Liver (tissue), 9 donors: ENCODE results near the gene TNN. TPM values are rescaled to one million over a fixed set of nuclear protein-coding genes. Genes with fewer than 3 reads are reported as not detected.

Source experiments
- DNase-seq: peaks from one replicate; pipeline ENCODE4 v3.0.0-alpha.2; 2017; ENCODE audit warnings: low spot score
- H3K27ac ChIP-seq, 2 donors: one replicate each; pipeline ENCODE4 v1.7.0; 2013; ENCODE audit warnings: inconsistent platforms in 2 of 2, low read length in 2 of 2, control low read depth in 1 of 2, low read depth in 1 of 2, mild to moderate bottlenecking in 1 of 2
- H3K27me3 ChIP-seq, 4 donors: one replicate each; pipeline versions ENCODE4 v1.6.1 to v1.7.0; 2013; ENCODE audit warnings: low read length in 3 of 4, inconsistent platforms in 1 of 4, mild to moderate bottlenecking in 1 of 4, moderate library complexity in 1 of 4; ENCODE audit not compliant: control insufficient read depth in 4 of 4, insufficient read depth in 4 of 4
- H3K36me3 ChIP-seq, 4 donors: one replicate each; pipeline versions ENCODE4 v1.6.1 to v1.7.0; 2013; ENCODE audit warnings: low read length in 3 of 4, mild to moderate bottlenecking in 3 of 4, low read depth in 1 of 4, moderate library complexity in 1 of 4; ENCODE audit not compliant: control insufficient read depth in 4 of 4, insufficient read depth in 3 of 4
- H3K4me1 ChIP-seq, 4 donors: one replicate each; pipeline versions ENCODE4 v1.6.1 to v1.7.0; 2013; ENCODE audit warnings: low read length in 3 of 4, mild to moderate bottlenecking in 3 of 4, moderate library complexity in 1 of 4; ENCODE audit not compliant: control insufficient read depth in 4 of 4, insufficient read depth in 4 of 4
- H3K4me3 ChIP-seq, 3 donors: one replicate each; pipeline versions ENCODE4 v1.6.1 to v1.7.0; 2013; ENCODE audit warnings: low read length in 3 of 3, control low read depth in 1 of 3, low read depth in 1 of 3, mild to moderate bottlenecking in 1 of 3
- H3K9ac ChIP-seq, 2 donors: one replicate each; pipeline ENCODE4 v1.7.0; 2013; ENCODE audit warnings: low read length in 2 of 2, mild to moderate bottlenecking in 2 of 2, moderate library complexity in 2 of 2, control low read depth in 1 of 2, low read depth in 1 of 2
- H3K9me3 ChIP-seq, 4 donors: one replicate each; pipeline versions ENCODE4 v1.6.1 to v1.7.0; 2013; ENCODE audit warnings: low read length in 3 of 4; ENCODE audit not compliant: control insufficient read depth in 4 of 4
- ATF3 ChIP-seq: IDR thresholded peaks from 2 replicates; pipeline ENCODE4 v1.6.1; 2016; ENCODE audit warnings: antibody characterized with exemption
- CTCF ChIP-seq: fragments of 150-350 bp; IDR thresholded peaks from 2 replicates; pipeline ENCODE4 v1.5.1; 2017; ENCODE audit warnings: improper control_type of control experiment, low read depth, low read length; ENCODE audit not compliant: missing input control
- EGR1 ChIP-seq, 2 donors: IDR thresholded peaks; 2 replicates each; pipeline ENCODE4 v1.6.1; 2016 to 2018; ENCODE audit warnings: antibody characterized with exemption in 2 of 2, low read depth in 2 of 2
- FOXA1 ChIP-seq: IDR thresholded peaks from 2 replicates; pipeline ENCODE4 v1.6.1; 2016; ENCODE audit warnings: antibody characterized with exemption
- FOXA2 ChIP-seq: IDR thresholded peaks from 2 replicates; pipeline ENCODE4 v1.6.1; 2016; ENCODE audit warnings: antibody characterized with exemption
- GABPA ChIP-seq, 2 donors: IDR thresholded peaks in 1 of 2; conservative IDR thresholded peaks in 1 of 2; 2 replicates each; pipeline ENCODE4 v1.6.1; 2016; ENCODE audit warnings: antibody characterized with exemption in 2 of 2, mild to moderate bottlenecking in 1 of 2, moderate library complexity in 1 of 2
- HNF4A ChIP-seq, 2 donors: conservative IDR thresholded peaks; 2 replicates each; pipeline ENCODE4 v1.6.1; 2016; ENCODE audit warnings: antibody characterized with exemption in 2 of 2, mild to moderate bottlenecking in 2 of 2
- HNF4G ChIP-seq: IDR thresholded peaks from 2 replicates; pipeline ENCODE4 v1.6.1; 2016; ENCODE audit warnings: antibody characterized with exemption
- JUND ChIP-seq, 2 donors: IDR thresholded peaks; 2 replicates each; pipeline ENCODE4 v1.6.1; 2016; ENCODE audit warnings: antibody characterized with exemption in 2 of 2
- NR2F2 ChIP-seq: IDR thresholded peaks from 2 replicates; pipeline ENCODE4 v1.6.1; 2016; ENCODE audit warnings: antibody characterized with exemption
- REST ChIP-seq: IDR thresholded peaks from 2 replicates; pipeline ENCODE4 v1.6.1; 2016; ENCODE audit warnings: antibody characterized with exemption, mild to moderate bottlenecking
- RXRA ChIP-seq, 2 donors: IDR thresholded peaks; 2 replicates each; pipeline ENCODE4 v1.6.1; 2017 to 2018; ENCODE audit warnings: antibody characterized with exemption in 2 of 2, mild to moderate bottlenecking in 1 of 2
- SP1 ChIP-seq: IDR thresholded peaks from 2 replicates; pipeline ENCODE4 v1.6.1; 2018; ENCODE audit warnings: antibody characterized with exemption, mild to moderate bottlenecking
- TAF1 ChIP-seq: conservative IDR thresholded peaks from 2 replicates; pipeline ENCODE4 v1.6.1; 2016; ENCODE audit warnings: antibody characterized with exemption, mild to moderate bottlenecking
- YY1 ChIP-seq: IDR thresholded peaks from 2 replicates; pipeline ENCODE4 v1.6.1; 2016; ENCODE audit warnings: antibody characterized with exemption, mild to moderate bottlenecking
- ZBTB33 ChIP-seq: IDR thresholded peaks from 2 replicates; pipeline ENCODE4 v1.6.1; 2016; ENCODE audit warnings: antibody characterized with exemption
- WGBS: extraction: QIAGEN DNeasy Blood & Tissue Kit; methylation state at CpG from one replicate; pipeline ENCODE4 v1.1.7; 2013; 5-methylcytosine and 5-hydroxymethylcytosine counted together
- polyA plus RNA-seq, 2 donors: library from polyadenylated mRNA; stranded (reverse) in 1 of 2; unstranded in 1 of 2; fragments of 200-250 nt in 1 of 2; fragments of >200 nt in 1 of 2; fragmentation: Nextera tagmentation in 1 of 2; extraction: Ambion mirVana in 1 of 2; gene quantifications; one replicate each; pipeline versions ENCODE4 v1.2.1 to v1.2.3, GENCODE V29; 2013 to 2015
- total RNA-seq, 2 donors: library from RNA; depleted of rRNA; stranded (reverse); fragments of >200 nt; gene quantifications; one replicate each; pipeline ENCODE4 v1.2.3, GENCODE V29; 2014
- donor health status: healthy.
- donor health status: healthy.
- donor health status: healthy.
- donor health status: healthy.
- donor health status: healthy.

The TNN gene
- total and polyA plus RNA-seq, 4 donors: 0.11 to 1.8 (median 0.80) TPM

- DNase-seq: no peak
- Histone ChIP-seq H3K27me3 (no peaks in the 10 kb centered on the region), H3K4me1 (no peaks in the 10 kb centered on the region), H3K36me3 (no peaks in the 10 kb centered on the region), H3K27ac (no peak overlapping the region), H3K9ac (no peak overlapping the region), H3K4me3 (no peak overlapping the region), H3K9me3 (no peaks in the 10 kb centered on the region)
- no peak for TF ChIP-seq CTCF
- TF ChIP-seq REST: no peak
- TF ChIP-seq YY1: no peak
- no peak for TF ChIP-seq EGR1 (IDR thresholded peaks at IDR 0.05; ENCODE audit: low read depth in 2 of 2)
- TF ChIP-seq SP1: no peak
- no peak for TF ChIP-seq RXRA (IDR thresholded peaks at IDR 0.05)
- no peak for TF ChIP-seq ATF3
- no peak for TF ChIP-seq HNF4G
- no peak for TF ChIP-seq TAF1
- TF ChIP-seq FOXA1: no peak
- no peak for TF ChIP-seq JUND (IDR thresholded peaks at IDR 0.05)
- TF ChIP-seq NR2F2: no peak
- no peak for TF ChIP-seq GABPA (IDR thresholded peaks at IDR 0.05 in 1 of 2, conservative IDR thresholded peaks at IDR 0.05 in 1 of 2)
- TF ChIP-seq HNF4A (conservative IDR thresholded peaks at IDR 0.05): no peak
- WGBS: 88% methylated on average over 3 of the region's 3 CpGs
These were observed 20.9 kb downstream of the TNN start for GRCh38 chr1:175088525-175088951.

GRCh38 chr1:175089136-175089718, 21.6 kb downstream of the TNN start:
- no peak for DNase-seq
- WGBS: 77% methylated on average over 7 of the region's 7 CpGs
- H3K27me3 ChIP-seq: no peaks in the 10 kb centered on the region
- no peak overlapping the region for H3K27ac ChIP-seq
- TF ChIP-seq HNF4G: no peak
- no peak for TF ChIP-seq ZBTB33
- TF ChIP-seq EGR1 (IDR thresholded peaks at IDR 0.05; ENCODE audit: low read depth in 2 of 2): no peak
- no peak for TF ChIP-seq HNF4A (conservative IDR thresholded peaks at IDR 0.05)
- TF ChIP-seq TAF1: no peak
- TF ChIP-seq FOXA1: no peak
- no peak for TF ChIP-seq SP1
- no peak for TF ChIP-seq FOXA2
- TF ChIP-seq RXRA (IDR thresholded peaks at IDR 0.05): no peak
- H3K9ac ChIP-seq: no peak overlapping the region
- no peak overlapping the region for H3K4me3 ChIP-seq
- no peaks in the 10 kb centered on the region for H3K36me3 ChIP-seq
- no peaks in the 10 kb centered on the region for H3K4me1 ChIP-seq
- H3K9me3 ChIP-seq: no peaks in the 10 kb centered on the region
